DOHH2 (cell line): ENCODE results near the gene IL1RL2.

Source experiments
- H3F3A ChIP-seq: fragments of 200-600 bp; sonication (generic), shearing (Covaris generic); 2 replicates; pipeline ENCODE4 v1.6.0; 2016; ENCODE audit warnings: antibody characterized with exemption, mild to moderate bottlenecking; ENCODE audit not compliant: control insufficient read depth, insufficient read depth
- H3K27ac ChIP-seq: fragments of 200-600 bp; sonication (generic); 2 replicates; pipeline ENCODE4 v1.5.1; 2014; ENCODE audit warnings: low read depth, mild to moderate bottlenecking, low read length, moderate library complexity
- H3K27me3 ChIP-seq: fragments of 200-600 bp; sonication (generic); 2 replicates; pipeline ENCODE4 v1.6.1; 2014; ENCODE audit warnings: mild to moderate bottlenecking, low read length, mixed read lengths; ENCODE audit not compliant: control insufficient read depth
- H3K36me3 ChIP-seq: fragments of 200-600 bp; sonication (generic); 2 replicates; pipeline ENCODE4 v1.6.1; 2014; ENCODE audit warnings: mild to moderate bottlenecking, low read length, moderate library complexity, mixed read lengths; ENCODE audit not compliant: control insufficient read depth
- H3K4me1 ChIP-seq: fragments of 200-600 bp; sonication (generic); 2 replicates; pipeline ENCODE4 v1.6.1; 2014; ENCODE audit warnings: mild to moderate bottlenecking, low read length, mixed read lengths; ENCODE audit not compliant: control insufficient read depth
- H3K4me2 ChIP-seq: fragments of 200-600 bp; sonication (generic); 2 replicates; pipeline ENCODE4 v1.6.0; 2014; ENCODE audit warnings: mild to moderate bottlenecking, low read length, moderate library complexity
- H3K4me3 ChIP-seq: fragments of 200-600 bp; sonication (generic); 2 replicates; pipeline ENCODE4 v1.5.1; 2014; ENCODE audit warnings: mild to moderate bottlenecking, low read length, mixed read lengths
- H3K79me2 ChIP-seq: fragments of 200-600 bp; sonication (generic); 2 replicates; pipeline ENCODE4 v1.6.1; 2014; ENCODE audit warnings: mild to moderate bottlenecking, low read length, mixed read lengths; ENCODE audit not compliant: control insufficient read depth
- H3K9me2 ChIP-seq: fragments of 200-600 bp; sonication (generic); replicated peaks from 2 replicates; pipeline ENCODE4 v1.6.1; 2014; ENCODE audit warnings: mild to moderate bottlenecking, low read length, mixed read lengths; ENCODE audit not compliant: control insufficient read depth
- H3K9me3 ChIP-seq: fragments of 200-600 bp; sonication (generic); 2 replicates; pipeline ENCODE4 v1.6.1; 2014; ENCODE audit warnings: antibody characterized with exemption, low read length, mixed read lengths; ENCODE audit not compliant: control insufficient read depth, insufficient read depth
- H4K20me1 ChIP-seq: fragments of 200-600 bp; sonication (generic); 2 replicates; pipeline ENCODE4 v1.6.0; 2014; ENCODE audit warnings: low read depth, mild to moderate bottlenecking, antibody characterized with exemption, low read length, moderate library complexity; ENCODE audit not compliant: control insufficient read depth, insufficient read depth
- EZH2phosphoT487 ChIP-seq: fragments of 200-600 bp; sonication (generic); IDR thresholded peaks from 2 replicates; pipeline ENCODE4 v1.6.1; 2017; ENCODE audit warnings: borderline replicate concordance, mild to moderate bottlenecking, antibody characterized with exemption, low read length, moderate library complexity, mixed read lengths
- TF ChIP-seq, protein P1 (sequence below): fragments of 200-600 bp; sonication (generic); IDR thresholded peaks from one replicate; pipeline ENCODE4 v1.5.1; 2014; ENCODE audit warnings: antibody characterized with exemption, mild to moderate bottlenecking, low read depth, low read length; ENCODE audit not compliant: poor library complexity, severe bottlenecking

Gene IL1RL2

GRCh38 chr2:102190430-102191107, 3.7 kb downstream of the IL1RL2 start:
- H4K20me1 ChIP-seq = no peaks in the 10 kb centered on the region
- no peaks in the 10 kb centered on the region for H3K4me1 ChIP-seq
- H3K36me3 ChIP-seq = no peaks in the 10 kb centered on the region
- no peaks in the 10 kb centered on the region for H3K9me2 ChIP-seq
- H3K4me2 ChIP-seq = no peak overlapping the region
- TF ChIP-seq, protein P1, sequence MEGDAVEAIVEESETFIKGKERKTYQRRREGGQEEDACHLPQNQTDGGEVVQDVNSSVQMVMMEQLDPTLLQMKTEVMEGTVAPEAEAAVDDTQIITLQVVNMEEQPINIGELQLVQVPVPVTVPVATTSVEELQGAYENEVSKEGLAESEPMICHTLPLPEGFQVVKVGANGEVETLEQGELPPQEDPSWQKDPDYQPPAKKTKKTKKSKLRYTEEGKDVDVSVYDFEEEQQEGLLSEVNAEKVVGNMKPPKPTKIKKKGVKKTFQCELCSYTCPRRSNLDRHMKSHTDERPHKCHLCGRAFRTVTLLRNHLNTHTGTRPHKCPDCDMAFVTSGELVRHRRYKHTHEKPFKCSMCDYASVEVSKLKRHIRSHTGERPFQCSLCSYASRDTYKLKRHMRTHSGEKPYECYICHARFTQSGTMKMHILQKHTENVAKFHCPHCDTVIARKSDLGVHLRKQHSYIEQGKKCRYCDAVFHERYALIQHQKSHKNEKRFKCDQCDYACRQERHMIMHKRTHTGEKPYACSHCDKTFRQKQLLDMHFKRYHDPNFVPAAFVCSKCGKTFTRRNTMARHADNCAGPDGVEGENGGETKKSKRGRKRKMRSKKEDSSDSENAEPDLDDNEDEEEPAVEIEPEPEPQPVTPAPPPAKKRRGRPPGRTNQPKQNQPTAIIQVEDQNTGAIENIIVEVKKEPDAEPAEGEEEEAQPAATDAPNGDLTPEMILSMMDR = no peak
- no peak for TF ChIP-seq EZH2phosphoT487
- H3K4me3 ChIP-seq = no peak overlapping the region
- no peak overlapping the region for H3K27ac ChIP-seq
- H3K27me3 ChIP-seq = no peaks in the 10 kb centered on the region
- H3F3A ChIP-seq = no peaks in the 10 kb centered on the region
- no peaks in the 10 kb centered on the region for H3K79me2 ChIP-seq
- H3K9me3 ChIP-seq = no peaks in the 10 kb centered on the region

GRCh38 chr2:102191501-102191900, 4.7 kb downstream of the IL1RL2 start:
- H3K36me3 ChIP-seq = no peaks in the 10 kb centered on the region
- no peak overlapping the region for H3K4me2 ChIP-seq
- no peaks in the 10 kb centered on the region for H4K20me1 ChIP-seq
- no peaks in the 10 kb centered on the region for H3K9me2 ChIP-seq
- no peaks in the 10 kb centered on the region for H3K79me2 ChIP-seq
- no peak overlapping the region for H3K27ac ChIP-seq
- H3K27me3 ChIP-seq = no peaks in the 10 kb centered on the region
- H3K9me3 ChIP-seq = no peaks in the 10 kb centered on the region
- no peaks in the 10 kb centered on the region for H3F3A ChIP-seq
- H3K4me1 ChIP-seq = no peaks in the 10 kb centered on the region
- TF ChIP-seq, protein P1 = no peak
- no peak for TF ChIP-seq EZH2phosphoT487
- H3K4me3 ChIP-seq = no peak overlapping the region

DNA sequence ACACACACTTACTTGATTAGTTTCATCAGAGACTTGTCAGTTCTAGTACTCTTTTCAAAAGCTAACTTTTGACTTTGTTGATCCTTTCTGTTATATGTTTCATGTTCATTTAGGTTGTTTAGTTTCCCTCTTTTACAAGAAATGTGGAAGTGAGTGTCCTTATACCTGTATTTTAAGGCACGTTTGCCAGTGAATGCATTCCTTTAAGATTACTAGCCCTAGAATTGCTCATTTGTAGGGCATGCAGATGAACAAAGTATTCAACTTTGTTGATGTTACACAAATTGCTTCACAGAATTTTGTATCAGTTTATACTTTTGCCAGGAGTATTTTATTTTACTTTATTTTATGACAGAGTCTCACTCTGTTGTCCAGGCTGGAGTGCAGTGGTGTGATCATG, 6.3 kb downstream of the IL1RL2 start:
- Histone ChIP-seq H3K27me3 (no peaks in the 10 kb centered on the region), H3K79me2 (no peaks in the 10 kb centered on the region), H3K4me2 (no peak overlapping the region), H3K27ac (no peak overlapping the region), H3K36me3 (no peaks in the 10 kb centered on the region), H3K9me2 (no peaks in the 10 kb centered on the region), H3K9me3 (no peaks in the 10 kb centered on the region), H3K4me1 (no peaks in the 10 kb centered on the region), H4K20me1 (no peaks in the 10 kb centered on the region), H3F3A (no peaks in the 10 kb centered on the region), H3K4me3 (no peak overlapping the region)
- TF ChIP-seq, protein P1 = no peak
- TF ChIP-seq EZH2phosphoT487 = no peak
